HG02852 (cell line): ENCODE measurements around the gene HOXD3.

ENCODE experiments used
- ATAC-seq: cut with Tn5 transposase; IDR thresholded peaks from one replicate; pipeline ENCODE4 v1.9.1; 2021; ENCODE audit warnings: mild to moderate bottlenecking, moderate library complexity; ENCODE audit not compliant: unreplicated experiment

The HOXD3 gene

DNA sequence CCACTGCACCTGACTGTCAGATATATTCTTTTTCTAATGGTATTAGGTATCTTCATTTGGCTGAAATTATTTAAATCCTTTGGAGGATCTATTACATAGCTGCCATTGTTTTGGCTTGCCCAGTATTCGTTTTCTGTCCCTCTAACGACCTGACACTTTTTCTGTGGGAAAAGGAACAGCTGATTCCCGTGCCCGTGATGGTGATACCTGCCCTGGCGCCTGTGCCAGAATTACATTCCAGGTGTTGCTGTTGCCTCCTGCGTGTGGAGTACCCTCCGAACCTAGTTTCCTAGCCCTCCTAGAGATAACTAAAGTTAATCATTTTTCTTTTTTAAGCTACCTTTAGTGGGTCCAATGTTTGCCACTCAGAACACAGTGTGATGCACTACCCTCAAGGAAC, 45.4 kb downstream of the HOXD3 start:
- no peak for ATAC-seq

GRCh38 chr2:176205126-176205525, 48.0 kb downstream of the HOXD3 start:
- no peak for ATAC-seq

DNA sequence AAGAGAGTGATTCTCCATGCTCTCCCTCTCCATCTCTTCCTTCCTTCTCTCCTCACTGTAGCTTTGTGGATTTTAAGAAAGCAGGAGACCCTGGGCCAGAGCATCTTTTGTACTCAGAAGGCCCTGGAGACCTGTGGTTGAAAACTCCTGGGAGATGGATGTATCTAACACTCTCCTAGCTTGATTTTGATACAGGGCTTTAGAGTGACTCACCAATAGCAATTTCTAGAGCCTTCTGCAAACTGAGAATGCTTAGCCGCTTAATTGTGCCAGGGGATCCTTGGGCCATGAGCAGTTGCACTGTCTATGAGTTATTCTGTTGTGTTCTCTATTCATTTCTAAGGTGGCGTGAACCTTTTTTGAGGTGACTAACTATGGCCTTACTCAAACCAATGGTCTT, 49.0 kb downstream of the HOXD3 start:
- no peak for ATAC-seq

GRCh38 chr2:176206682-176207081, 49.6 kb downstream of the HOXD3 start:
- no peak for ATAC-seq

DNA sequence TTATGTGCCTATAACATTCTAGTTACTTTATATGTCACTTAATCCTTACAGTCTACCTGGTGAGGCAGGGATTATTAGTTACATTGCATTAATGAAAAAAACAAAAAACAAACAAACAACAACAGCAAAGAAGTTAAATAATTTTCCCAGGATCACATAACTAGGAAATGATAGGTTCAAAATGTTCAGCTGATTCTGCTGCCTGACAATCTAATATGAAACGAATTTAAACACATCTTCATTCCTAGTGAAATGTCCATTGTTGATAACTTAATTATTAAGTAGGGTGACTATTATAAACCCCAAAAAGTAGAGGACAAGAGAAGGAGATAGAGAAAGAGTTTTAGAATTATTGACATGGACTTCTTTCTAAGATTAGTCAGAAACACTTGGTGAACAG, 54.0 kb downstream of the HOXD3 start:
- no peak for ATAC-seq

DNA sequence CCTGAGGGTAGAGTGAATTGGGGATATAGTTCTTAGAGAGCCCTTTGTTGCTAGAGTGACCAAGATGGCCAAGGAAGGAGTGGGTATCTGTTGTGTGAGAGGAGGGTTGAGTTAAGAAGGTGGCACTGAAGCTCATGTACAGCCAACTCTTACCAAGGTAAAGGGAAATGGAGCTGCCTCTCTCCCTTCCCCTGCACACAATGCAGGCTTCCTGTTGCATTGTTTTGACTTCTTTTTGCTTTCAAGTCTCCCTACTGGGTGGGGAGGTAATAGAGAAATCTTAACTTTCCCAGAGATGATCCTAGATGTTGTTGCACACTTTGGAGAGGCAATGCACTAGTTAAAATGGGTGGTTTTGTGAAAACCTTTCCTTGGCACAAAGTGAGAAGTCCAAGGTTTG, 55.2 kb downstream of the HOXD3 start:
- ATAC-seq, result no peak

DNA sequence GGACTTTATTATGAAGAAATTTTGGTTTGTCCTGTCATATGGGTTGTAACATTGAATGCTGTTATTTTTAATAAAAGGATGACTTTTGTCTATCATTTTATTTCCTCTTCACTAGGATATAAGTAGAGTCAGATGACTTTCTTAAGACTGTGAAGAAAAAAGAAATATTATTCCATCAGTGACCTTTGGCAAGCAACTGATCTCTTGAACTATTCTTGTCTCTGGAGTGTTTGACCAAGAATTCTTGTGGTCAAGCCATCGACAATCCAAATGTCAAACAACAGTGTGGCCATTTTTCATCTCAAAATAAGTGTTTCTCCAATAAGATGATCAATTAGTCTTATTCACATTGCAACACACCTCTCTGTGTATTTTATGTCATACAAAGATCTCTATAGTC, 56.3 kb downstream of the HOXD3 start:
- no peak for ATAC-seq
